Liver (tissue), 3 donors: ENCODE measurements around the gene APBA1.

Experiments
- ATF3 ChIP-seq: IDR thresholded peaks from 2 replicates; pipeline ENCODE4 v1.6.1; 2016; ENCODE audit warnings: antibody characterized with exemption
- JUND ChIP-seq, 2 donors: IDR thresholded peaks; 2 replicates each; pipeline ENCODE4 v1.6.1; 2016; ENCODE audit warnings: antibody characterized with exemption in 2 of 2
- RAD21 ChIP-seq, 2 donors: IDR thresholded peaks; 2 replicates each; pipeline ENCODE4 v1.6.1; 2016; ENCODE audit warnings: antibody characterized with exemption in 2 of 2, mild to moderate bottlenecking in 2 of 2
- TF ChIP-seq, protein P1 (sequence below): fragments of 150-350 bp; IDR thresholded peaks from 2 replicates; pipeline ENCODE4 v1.5.1; 2017; ENCODE audit warnings: improper control_type of control experiment, low read depth, low read length; ENCODE audit not compliant: missing input control
- donor health status: healthy.
- donor health status: healthy.

DNA sequence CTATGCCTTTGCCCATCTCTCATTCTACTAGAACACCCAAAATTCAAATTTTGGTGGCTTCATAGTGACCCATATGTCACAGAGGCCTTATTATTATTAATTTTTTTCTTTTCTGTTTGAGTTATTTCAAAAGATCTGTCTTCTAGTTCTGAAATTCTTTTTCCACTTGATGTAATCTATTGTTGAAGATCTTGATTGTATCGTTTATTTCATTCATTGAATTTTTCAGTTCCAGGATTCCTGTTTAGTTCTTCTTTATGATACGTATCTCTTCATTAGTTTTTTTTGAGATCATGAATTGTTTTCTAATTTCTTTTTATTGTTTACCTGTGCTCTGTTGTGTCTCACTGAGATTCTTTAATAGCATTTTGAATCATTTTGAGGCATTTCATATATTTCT lies 24.6 kb upstream of the APBA1 start:
- TF ChIP-seq, protein P1, sequence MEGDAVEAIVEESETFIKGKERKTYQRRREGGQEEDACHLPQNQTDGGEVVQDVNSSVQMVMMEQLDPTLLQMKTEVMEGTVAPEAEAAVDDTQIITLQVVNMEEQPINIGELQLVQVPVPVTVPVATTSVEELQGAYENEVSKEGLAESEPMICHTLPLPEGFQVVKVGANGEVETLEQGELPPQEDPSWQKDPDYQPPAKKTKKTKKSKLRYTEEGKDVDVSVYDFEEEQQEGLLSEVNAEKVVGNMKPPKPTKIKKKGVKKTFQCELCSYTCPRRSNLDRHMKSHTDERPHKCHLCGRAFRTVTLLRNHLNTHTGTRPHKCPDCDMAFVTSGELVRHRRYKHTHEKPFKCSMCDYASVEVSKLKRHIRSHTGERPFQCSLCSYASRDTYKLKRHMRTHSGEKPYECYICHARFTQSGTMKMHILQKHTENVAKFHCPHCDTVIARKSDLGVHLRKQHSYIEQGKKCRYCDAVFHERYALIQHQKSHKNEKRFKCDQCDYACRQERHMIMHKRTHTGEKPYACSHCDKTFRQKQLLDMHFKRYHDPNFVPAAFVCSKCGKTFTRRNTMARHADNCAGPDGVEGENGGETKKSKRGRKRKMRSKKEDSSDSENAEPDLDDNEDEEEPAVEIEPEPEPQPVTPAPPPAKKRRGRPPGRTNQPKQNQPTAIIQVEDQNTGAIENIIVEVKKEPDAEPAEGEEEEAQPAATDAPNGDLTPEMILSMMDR, result no peak
- TF ChIP-seq ATF3, result no peak
- no peak for TF ChIP-seq JUND (IDR thresholded peaks at IDR 0.05)
- TF ChIP-seq RAD21 (IDR thresholded peaks at IDR 0.05), result no peak
